Measurements from ENCODE around the gene SPATA6L.

- TF ChIP-seq CTCF (IDR thresholded peaks at IDR 0.05) (no peak), POLR2A (IDR thresholded peaks at IDR 0.05) (no peak)
Observed at GRCh38 chr9:4686584-4686983, 20.3 kb upstream of the SPATA6L start.

Data from body of pancreas (tissue), 4 donors.